NT2/D1 (cell line): ENCODE measurements around the gene ARHGEF10L.

Source experiments
- SUZ12 ChIP-seq: IDR thresholded peaks from 2 replicates; pipeline ENCODE4 v1.6.1; 2011; ENCODE audit not compliant: insufficient read length, insufficient read depth; ENCODE audit errors: extremely low read depth
- YY1 ChIP-seq: IDR thresholded peaks from 2 replicates; pipeline ENCODE4 v1.6.1; 2011; ENCODE audit not compliant: insufficient read length, insufficient read depth
- ZNF274 ChIP-seq: IDR thresholded peaks from 2 replicates; pipeline ENCODE4 v1.6.1; 2011; ENCODE audit warnings: mild to moderate bottlenecking, low read depth, low read length

GRCh38 chr1:17744666-17745478 lies 205.4 kb downstream of the ARHGEF10L start:
- TF ChIP-seq SUZ12 (no peak), ZNF274 (no peak), YY1 (no peak)
